KOPT-K1 (cell line): Measurements from ENCODE around the gene MT2A.
"Not testable (repeated sequence)": the region's sequence is repeated elsewhere in the genome, so short reads cannot be mapped to it uniquely, and the experiment has no call there.

Experiments
- H3K27ac ChIP-seq: fragments of 200-600 bp; sonication (generic); 2 replicates; pipeline ENCODE4 v1.5.1; 2016; ENCODE audit warnings: antibody characterized with exemption, mild to moderate bottlenecking, low read depth, low read length; ENCODE audit not compliant: poor library complexity, severe bottlenecking
- H3K36me3 ChIP-seq: fragments of 200-600 bp; sonication (generic); 2 replicates; pipeline ENCODE4 v1.5.1; 2017; ENCODE audit warnings: antibody characterized with exemption, mild to moderate bottlenecking, low read length, moderate library complexity; ENCODE audit not compliant: insufficient read depth
- H3K9me3 ChIP-seq: fragments of 200-600 bp; sonication (generic); 2 replicates; pipeline ENCODE4 v1.5.1; 2017; ENCODE audit warnings: antibody characterized with exemption, low read length, mild to moderate bottlenecking; ENCODE audit not compliant: insufficient read depth, poor library complexity, severe bottlenecking

The MT2A gene

DNA sequence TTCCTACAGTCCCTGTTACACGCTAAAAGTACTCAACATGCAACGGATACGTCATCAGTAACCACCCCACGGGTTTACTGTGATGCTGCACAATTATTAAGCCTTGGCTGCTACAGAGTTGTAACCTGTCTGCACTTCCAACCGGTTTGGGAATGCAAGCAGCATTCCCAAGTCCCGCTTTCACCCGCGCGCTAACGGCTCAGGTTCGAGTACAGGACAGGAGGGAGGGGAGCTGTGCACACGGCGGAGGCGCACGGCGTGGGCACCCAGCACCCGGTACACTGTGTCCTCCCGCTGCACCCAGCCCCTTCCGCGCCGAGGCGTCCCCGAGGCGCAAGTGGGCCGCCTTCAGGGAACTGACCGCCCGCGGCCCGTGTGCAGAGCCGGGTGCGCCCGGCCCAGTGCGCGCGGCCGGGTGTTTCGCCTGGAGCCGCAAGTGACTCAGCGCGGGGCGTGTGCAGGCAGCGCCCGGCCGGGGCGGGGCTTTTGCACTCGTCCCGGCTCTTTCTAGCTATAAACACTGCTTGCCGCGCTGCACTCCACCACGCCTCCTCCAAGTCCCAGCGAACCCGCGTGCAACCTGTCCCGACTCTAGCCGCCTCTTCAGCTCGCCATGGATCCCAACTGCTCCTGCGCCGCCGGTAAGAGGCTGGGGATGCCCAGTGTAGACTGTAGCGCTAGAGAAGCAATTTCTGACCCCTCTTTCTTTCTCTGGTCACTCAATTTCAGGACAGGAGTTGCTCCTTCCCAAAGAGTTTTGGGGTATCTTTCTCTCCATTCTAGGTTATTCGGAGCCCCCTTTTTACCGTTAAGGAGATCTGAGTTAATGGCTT lies at the start of gene MT2A:
Gene MT2A (plus strand): TSS at position 542 of the 833 bp plus-strand sequence. CDS start 72 bp downstream, at position 614.
- peak within 1 kb of the TSS; percentile 59 for H3K27ac ChIP-seq
- no peaks in the 10 kb centered on the region for H3K9me3 ChIP-seq
- H3K36me3 ChIP-seq = no peaks in the 10 kb centered on the region

GRCh38 chr16:56559109-56559508 lies 49.3 kb upstream of the MT2A start:
- H3K27ac ChIP-seq = no peak overlapping the region
- no peaks in the 10 kb centered on the region for H3K9me3 ChIP-seq
- no peaks in the 10 kb centered on the region for H3K36me3 ChIP-seq

- no peaks in the 10 kb centered on the region for H3K9me3 ChIP-seq
- no peaks in the 10 kb centered on the region for H3K36me3 ChIP-seq
- no peak overlapping the region for H3K27ac ChIP-seq
These were observed 47.9 kb upstream of the MT2A start for GRCh38 chr16:56560447-56560846.

DNA sequence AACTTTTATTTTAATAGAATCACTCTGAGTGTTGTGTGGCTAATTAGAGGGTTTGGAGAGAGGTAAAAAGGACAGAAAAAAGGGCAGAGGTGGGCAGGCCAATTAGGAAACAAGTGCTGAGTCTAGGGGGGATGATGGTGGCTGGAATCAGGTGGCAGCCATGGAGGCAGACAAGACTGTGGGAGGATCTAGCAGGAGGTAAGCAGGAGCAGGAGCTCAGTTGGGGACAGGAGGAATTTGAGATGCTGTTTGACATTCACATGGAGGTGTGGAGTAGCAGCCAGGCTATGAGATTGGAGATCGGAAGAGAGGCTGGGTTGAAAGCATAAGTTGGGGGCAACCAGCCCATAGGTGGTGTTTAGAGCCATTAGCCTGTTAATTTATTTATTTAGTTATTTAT lies 47.3 kb upstream of the MT2A start:
- Histone ChIP-seq H3K9me3 (no peaks in the 10 kb centered on the region), H3K36me3 (no peaks in the 10 kb centered on the region), H3K27ac (no peak overlapping the region)

DNA sequence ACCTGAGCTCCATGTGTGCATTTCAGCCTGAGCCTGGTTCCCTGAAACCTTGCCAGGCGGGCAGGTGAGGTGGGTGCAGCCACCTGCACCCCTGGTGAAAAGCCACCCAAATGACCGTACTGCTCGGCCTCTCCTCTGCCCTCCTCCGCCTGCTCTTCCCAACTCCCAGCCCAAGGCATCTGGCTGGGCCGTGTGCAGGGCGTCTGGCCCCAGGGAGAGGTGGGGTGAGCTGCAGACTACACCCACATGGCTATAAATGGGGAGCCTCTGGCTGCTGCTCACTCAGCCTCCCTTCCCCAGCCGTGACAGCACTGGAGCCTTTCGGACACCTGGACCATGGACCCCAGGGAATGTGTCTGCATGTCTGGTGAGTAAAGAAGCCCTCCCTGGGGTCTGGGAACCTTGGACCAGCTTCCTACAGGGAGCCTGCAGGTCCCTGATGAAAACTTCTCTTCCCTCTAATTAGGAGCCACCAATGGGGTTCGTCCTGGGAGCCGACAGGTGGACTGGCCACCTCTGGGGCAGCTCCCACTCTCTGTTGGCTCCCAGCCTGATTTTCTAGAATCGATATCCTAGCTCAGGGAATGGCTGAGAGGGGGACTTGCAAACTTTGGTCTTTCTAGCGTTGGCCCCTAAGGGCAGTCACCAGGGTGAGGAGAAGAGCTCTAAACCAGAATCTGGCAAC lies 43.4 kb upstream of the MT2A start, which contains the start of gene MT4:
Gene MT4 (plus strand): TSS at position 281 of the 685 bp plus-strand sequence. CDS start 56 bp downstream, at position 337.
- no peaks in the 10 kb centered on the region for H3K9me3 ChIP-seq
- no peak within 1 kb of the TSS for H3K27ac ChIP-seq
- no peaks in the 10 kb centered on the region for H3K36me3 ChIP-seq

DNA sequence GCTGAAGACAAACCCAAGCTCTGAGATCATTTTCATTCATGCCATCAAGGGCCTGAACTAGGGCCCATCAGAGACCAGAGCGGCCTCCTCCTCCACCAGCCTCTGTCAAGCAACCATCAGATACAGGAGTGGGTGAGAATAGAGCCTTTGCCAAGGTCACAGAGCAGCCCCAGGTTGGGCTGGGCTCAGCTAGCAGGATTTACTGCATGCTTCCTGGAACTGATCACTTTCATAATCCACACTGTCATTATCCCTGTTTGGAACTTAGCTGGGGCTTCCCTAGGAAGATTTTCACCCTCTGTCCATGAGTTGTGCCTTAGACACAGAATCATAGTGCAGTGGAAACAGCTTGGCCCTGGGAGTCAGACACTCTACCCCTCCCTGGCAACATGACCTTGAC lies 38.4 kb upstream of the MT2A start:
- H3K9me3 ChIP-seq = peaks cover 6% of the 10 kb centered on the region
- H3K27ac ChIP-seq = no peak overlapping the region
- no peaks in the 10 kb centered on the region for H3K36me3 ChIP-seq

DNA sequence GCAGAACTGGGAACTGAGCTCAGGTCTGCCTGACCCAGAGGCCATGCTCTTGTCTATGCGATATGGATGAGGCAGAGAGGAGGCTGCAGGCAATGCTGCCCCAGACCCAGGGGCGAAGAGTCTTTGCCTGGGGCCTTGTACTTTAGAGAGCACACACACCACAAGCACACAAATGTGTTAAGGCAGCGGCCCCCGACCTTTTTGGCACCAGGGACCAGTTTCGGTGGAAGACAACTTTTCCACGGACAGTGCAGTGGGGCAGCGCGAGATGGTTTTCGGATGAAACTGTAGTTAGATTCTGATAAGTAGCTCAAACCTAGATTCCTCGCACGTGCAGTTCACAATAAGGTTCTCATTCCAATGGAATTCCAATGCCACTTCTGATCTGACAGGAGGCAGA lies 36.9 kb upstream of the MT2A start:
- Histone ChIP-seq H3K27ac (no peak overlapping the region), H3K36me3 (no peaks in the 10 kb centered on the region), H3K9me3 (peaks cover 6% of the 10 kb centered on the region)

- Histone ChIP-seq H3K9me3 (peaks cover 6% of the 10 kb centered on the region), H3K27ac (no peak overlapping the region), H3K36me3 (no peaks in the 10 kb centered on the region)
These were observed 33.8 kb upstream of the MT2A start for GRCh38 chr16:56574625-56575024.

DNA sequence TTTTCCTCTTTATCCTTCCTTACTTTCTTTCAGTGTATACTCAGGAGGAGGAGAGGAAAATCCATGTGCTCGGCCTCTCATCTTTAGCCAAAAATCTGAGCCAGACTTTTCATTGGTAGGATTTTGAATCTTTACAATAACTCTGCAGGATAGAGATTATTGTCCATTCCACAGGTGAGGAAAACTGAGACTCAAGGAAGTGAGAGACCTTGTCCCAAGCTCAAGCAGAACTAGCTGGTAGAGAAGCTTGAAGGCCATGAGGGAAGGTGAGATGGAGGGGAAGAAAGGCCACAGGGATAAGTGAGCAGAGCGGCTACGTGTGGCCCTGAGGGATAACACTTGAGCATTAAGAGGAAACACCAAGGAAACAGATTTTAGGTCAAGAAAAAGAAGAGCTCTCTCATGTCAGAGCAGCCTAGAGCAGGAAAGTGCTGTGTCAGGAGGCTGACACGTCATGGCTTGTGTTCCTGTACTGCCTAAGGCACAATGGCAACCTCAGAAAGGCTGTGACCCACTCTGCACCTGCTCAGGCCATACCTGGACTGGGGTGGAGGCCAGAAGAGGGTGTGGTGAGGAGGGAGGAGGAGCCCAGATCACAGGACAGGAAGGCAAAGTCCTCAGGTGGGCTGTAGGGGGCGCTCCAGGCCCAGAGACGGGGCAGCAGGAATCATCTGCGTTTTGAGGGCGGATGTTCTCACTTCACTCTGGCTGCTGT lies 31.6 kb upstream of the MT2A start:
- no peaks in the 10 kb centered on the region for H3K36me3 ChIP-seq
- peaks cover 6% of the 10 kb centered on the region for H3K9me3 ChIP-seq
- no peak overlapping the region for H3K27ac ChIP-seq

GRCh38 chr16:56577300-56577625 lies 31.1 kb upstream of the MT2A start:
- H3K36me3 ChIP-seq = no peaks in the 10 kb centered on the region
- peaks cover 6% of the 10 kb centered on the region for H3K9me3 ChIP-seq
- no peak overlapping the region for H3K27ac ChIP-seq

DNA sequence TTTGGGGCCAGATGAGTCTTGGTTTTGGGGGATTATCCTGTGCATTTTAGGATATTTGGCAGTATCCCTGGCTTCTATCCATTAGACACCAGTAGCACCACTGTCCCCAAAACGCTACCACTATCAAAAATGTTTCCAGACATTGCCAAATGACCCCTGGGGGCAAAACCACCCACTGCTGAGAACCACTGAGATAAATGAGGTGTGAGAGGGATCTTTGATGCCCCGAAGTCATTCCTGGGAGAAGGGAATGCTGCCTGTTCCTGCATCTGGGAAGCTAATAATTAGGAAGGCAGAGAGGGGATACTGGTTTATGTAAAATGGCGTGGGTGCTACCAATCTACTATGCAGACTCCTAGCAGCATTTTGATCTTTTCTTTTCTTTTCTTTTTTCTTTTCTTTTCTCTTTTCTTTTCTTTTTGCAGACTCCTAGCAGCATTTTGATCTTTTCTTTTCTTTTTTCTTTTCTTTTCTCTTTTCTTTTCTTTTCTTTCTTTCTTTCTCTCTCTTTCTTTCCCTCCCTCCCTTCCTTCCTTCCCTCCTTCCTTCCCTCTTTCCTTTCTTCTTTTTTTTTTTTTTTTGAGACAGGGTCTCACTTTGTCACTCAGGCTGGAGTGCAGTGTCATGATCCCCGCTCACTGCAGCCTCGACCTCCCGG lies 27.9 kb upstream of the MT2A start:
- Histone ChIP-seq H3K27ac (no peak overlapping the region), H3K36me3 (no peaks in the 10 kb centered on the region), H3K9me3 (no peaks in the 10 kb centered on the region)

GRCh38 chr16:56582911-56583310 lies 25.5 kb upstream of the MT2A start:
- not testable (repeated sequence) for H3K9me3 ChIP-seq, H3K36me3 ChIP-seq

DNA sequence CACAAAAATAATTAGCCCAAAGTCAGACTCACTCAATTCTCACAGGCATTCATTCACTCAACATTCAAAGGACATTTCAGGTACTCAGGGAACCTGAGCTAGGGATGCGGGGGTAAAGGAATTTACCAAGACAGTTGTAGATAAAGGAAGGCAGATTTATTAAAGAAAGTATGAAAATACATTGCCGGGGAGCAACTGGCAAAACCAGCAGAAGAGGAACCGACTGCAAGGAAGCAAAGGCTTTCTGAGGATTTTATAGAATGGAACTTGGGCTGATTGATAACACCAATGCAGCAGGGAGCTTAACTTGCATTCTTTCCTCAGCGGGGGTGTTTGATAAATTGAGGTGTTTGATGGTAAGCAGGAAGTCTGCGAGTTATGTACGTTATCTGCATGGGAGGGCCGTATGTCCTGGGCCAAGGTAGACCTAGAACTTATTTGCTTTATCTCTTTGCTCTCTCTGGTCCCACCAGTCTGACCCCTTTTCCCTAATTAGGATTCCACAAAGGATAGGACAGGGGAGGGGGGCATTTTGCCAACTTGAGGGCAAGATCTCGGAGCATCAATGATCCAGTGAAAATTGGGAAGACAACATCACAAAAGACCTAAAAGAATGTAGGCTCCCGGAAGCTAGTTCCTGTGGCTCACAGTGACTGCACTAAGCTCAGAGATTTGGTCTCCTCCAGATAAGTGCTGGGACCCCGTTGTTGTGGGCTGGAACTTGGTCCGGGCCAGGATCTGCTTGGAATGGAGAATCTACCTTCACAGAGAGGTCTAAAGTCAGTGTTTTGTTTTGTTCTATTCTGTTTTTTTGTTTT lies 24.8 kb upstream of the MT2A start:
- H3K9me3 ChIP-seq = no peaks in the 10 kb centered on the region
- H3K27ac ChIP-seq = no peak overlapping the region
- no peaks in the 10 kb centered on the region for H3K36me3 ChIP-seq

More at GRCh38 chr16:56582911-56583310, 25.5 kb upstream of the MT2A start:
- not testable (repeated sequence) for H3K27ac ChIP-seq

GRCh38 chr16:56584276-56584675 lies 24.1 kb upstream of the MT2A start:
- H3K27ac ChIP-seq = no peak overlapping the region
- H3K36me3 ChIP-seq = no peaks in the 10 kb centered on the region
- no peaks in the 10 kb centered on the region for H3K9me3 ChIP-seq
